Activated naive CD8-positive, alpha-beta T cell treated with anti-CD3 and anti-CD28 coated beads, Interleukin-2, amount 10 ng/mL, durations not matched to agents 7 days and 5 days (primary cell): ENCODE measurements around the gene BCAS3. TPM values are rescaled to one million over a fixed set of nuclear protein-coding genes. Genes with fewer than 3 reads are reported as not detected.

Experiments used
- ATAC-seq: fragments of 150-1000 bp; cut with Tn5 transposase; one replicate; pipeline ENCODE4 v1.10.0; 2021; ENCODE audit warnings: low read depth, moderate library complexity
- POLR2A ChIA-PET: fragments of 350-600 bp; sonication (Branson Sonifier 250); formaldehyde crosslinking; loops from one replicate; lab custom pipeline; 2021; ENCODE audit warnings: antibody characterized with exemption; lab: Charles Lee
- DNase-seq: peaks from one replicate; pipeline ENCODE4 v3.0.0; 2021
- H3K27ac Mint-ChIP-seq: one replicate; pipeline ENCODE4 v1.8.0; 2022; ENCODE audit warnings: mild to moderate bottlenecking, mixed read lengths
- H3K27me3 Mint-ChIP-seq: one replicate; pipeline ENCODE4 v1.8.0; 2022; ENCODE audit warnings: mild to moderate bottlenecking, moderate library complexity, mixed read lengths
- H3K36me3 Mint-ChIP-seq: one replicate; pipeline ENCODE4 v1.8.0; 2021; ENCODE audit warnings: mild to moderate bottlenecking, mixed read lengths
- H3K4me1 Mint-ChIP-seq: one replicate; pipeline ENCODE4 v1.8.0; 2021; ENCODE audit warnings: mixed read lengths
- H3K4me3 Mint-ChIP-seq: one replicate; pipeline ENCODE4 v1.8.0; 2022; ENCODE audit warnings: mild to moderate bottlenecking, moderate library complexity, mixed read lengths
- H3K9me3 Mint-ChIP-seq: one replicate; pipeline ENCODE4 v1.8.0; 2021; ENCODE audit warnings: mixed read lengths
- total RNA-seq, 2 experiments: library from RNA; stranded (reverse); gene quantifications; one replicate each; pipeline ENCODE4 v1.2.3, GENCODE V29; 2021

The BCAS3 gene
- total RNA-seq, 2 experiments from 2014 or later, result 21.6 to 27.3 TPM

DNA sequence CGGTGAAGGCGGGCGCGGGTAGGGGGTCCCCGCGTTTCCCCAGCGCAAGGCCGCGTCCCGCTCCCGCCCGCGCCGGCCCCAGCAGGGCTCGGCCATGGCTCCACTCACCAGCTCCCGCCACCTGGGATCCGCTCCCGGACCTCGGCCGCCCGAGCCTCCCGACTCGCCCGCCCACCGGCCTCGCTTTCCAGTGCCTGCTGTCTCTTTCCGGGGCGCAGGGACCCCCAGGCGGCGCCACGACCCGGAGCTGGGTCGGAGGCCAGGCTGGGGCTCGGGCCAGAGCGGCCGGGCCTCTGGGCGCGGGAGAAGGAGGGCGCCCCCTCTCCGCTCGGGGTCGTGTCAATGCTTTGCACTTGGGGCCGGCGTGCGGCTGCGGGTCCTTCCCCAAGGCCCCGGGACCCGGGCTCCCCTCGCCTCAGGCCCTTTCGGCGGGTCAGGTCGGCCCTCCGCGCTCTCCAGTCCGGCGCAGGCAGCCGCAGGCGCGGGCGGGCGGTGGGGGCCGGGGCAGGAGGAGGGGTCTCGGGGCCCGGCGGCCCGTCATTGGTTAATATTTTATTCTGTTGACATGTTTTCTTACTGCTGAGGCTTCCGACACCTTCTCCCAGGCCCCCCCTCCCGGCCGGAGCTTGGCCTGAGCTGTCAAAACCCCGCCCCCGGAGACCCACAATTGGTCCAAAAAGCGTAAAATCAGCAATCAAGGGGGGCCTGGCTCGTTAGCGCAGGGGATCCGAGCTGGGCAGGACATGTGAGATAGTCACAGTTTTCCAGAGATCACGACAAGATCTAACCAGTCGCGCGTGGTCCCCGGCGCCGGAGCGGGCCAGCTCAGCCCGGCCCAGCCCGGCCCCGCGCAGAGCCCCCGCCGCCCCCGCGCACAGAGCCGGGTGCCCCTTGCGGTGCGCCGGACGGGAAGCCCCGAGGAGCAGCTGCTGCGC, 721.7 kb downstream of the BCAS3 start, which contains the start of gene TBX2:
TSS of gene TBX2 (plus strand) at position 713 of the 935 bp plus-strand sequence. CDS start 334 bp downstream, outside the sequence.
- H3K36me3 Mint-ChIP-seq, result no peaks in the 10 kb centered on the region
- H3K4me1 Mint-ChIP-seq, result peaks cover 29% of the 10 kb centered on the region
- H3K27me3 Mint-ChIP-seq, result peaks cover 68% of the 10 kb centered on the region
- peak within 1 kb of the TSS; percentile 60 for H3K27ac Mint-ChIP-seq
- no peak for DNase-seq
- POLR2A ChIA-PET, result no interaction called here
- ATAC-seq, result no peak
- peak within 1 kb of the TSS; percentile 60 for H3K4me3 Mint-ChIP-seq
- H3K9me3 Mint-ChIP-seq, result no peaks in the 10 kb centered on the region

DNA sequence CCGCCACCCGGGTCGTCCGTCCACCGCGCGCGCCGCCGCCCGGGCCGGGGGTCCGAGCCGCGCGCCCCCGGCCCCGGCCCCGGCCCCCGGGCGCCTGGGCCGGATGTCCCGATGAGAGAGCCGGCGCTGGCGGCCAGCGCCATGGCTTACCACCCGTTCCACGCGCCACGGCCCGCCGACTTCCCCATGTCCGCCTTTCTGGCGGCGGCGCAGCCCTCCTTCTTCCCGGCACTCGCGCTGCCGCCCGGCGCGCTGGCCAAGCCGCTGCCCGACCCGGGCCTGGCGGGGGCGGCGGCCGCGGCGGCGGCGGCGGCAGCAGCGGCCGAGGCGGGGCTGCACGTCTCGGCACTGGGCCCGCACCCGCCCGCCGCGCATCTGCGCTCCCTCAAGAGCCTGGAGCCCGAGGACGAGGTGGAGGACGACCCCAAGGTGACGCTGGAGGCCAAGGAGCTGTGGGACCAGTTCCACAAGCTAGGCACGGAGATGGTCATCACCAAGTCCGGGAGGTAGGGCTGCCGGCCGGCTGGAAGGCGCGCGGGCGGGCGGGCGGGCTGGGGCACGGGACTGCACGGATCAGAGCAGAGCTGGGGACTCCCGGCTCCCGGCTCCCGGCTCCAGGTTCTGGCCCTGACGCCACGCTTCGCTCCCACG, 722.5 kb downstream of the BCAS3 start:
- Mint-ChIP-seq H3K27ac (no peak overlapping the region), H3K27me3 (peaks cover 66% of the 10 kb centered on the region), H3K9me3 (no peaks in the 10 kb centered on the region), H3K4me3 (peak overlapping the region; percentile 51), H3K36me3 (no peaks in the 10 kb centered on the region), H3K4me1 (peaks cover 29% of the 10 kb centered on the region)
- ATAC-seq (no peak), DNase-seq (no peak)
- POLR2A ChIA-PET, result no interaction called here

DNA sequence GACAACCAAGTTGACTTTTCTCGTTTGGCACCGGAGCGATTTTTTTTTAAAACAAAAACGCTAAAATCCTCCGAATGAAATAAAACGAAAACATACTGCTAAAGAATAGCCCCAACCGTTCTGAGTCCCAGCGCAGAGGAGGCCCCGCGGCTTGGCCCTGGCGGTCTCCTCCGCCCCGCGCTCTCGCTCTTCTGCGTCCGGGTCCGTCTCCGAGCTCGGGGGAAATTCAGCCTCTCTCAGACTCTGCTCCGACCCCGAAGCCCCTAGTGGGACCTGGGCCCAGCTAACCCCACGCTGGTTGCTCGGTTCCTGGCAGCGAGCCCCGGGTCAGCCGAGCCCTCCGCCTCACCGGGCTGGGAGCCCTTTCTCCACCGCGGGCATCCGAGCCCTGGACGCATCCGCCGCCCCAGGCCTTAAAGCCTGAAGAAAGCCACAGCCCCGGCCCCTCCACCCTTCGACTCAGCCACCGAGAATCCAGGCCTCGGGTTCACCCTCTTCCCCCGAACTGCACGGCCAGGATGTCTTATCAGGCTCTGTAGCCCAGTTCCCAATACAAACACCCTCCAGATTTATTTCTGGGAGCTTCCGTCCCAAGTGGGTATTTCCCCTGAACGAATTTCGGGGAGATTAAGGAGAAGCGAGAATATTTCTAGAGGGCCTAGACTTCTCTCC, 723.2 kb downstream of the BCAS3 start:
- ATAC-seq (no peak), DNase-seq (no peak)
- peak overlapping the region; percentile 51 for H3K4me3 Mint-ChIP-seq
- H3K4me1 Mint-ChIP-seq, result peaks cover 27% of the 10 kb centered on the region
- no peaks in the 10 kb centered on the region for H3K36me3 Mint-ChIP-seq
- POLR2A ChIA-PET, result no interaction called here
- H3K27ac Mint-ChIP-seq, result no peak overlapping the region
- peaks cover 60% of the 10 kb centered on the region for H3K27me3 Mint-ChIP-seq
- no peaks in the 10 kb centered on the region for H3K9me3 Mint-ChIP-seq

DNA sequence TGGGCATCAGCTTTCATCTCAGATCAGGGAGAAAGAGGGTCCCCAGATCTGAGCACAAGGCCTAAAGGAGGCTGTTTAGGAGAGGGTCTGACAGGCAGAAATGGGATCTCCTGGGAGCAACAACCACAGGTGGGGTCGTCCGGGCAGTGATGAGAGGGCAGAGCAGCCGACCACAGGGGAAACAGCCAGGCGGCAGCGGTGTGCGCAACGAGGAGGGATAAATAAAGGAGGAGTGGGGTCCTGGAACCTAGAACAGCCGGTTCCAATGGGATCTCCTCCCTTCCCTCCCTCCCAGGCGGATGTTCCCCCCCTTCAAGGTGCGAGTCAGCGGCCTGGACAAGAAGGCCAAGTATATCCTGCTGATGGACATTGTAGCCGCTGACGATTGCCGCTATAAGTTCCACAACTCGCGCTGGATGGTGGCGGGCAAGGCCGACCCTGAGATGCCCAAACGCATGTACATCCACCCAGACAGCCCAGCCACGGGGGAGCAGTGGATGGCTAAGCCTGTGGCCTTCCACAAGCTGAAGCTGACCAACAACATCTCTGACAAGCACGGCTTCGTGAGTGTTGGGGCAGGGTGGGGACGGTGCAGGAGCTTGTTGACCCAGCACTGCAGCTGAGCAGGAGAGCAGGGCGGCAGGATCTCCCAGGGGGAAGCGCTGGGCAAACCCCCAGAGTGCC, 723.9 kb downstream of the BCAS3 start:
- POLR2A ChIA-PET, result no interaction called here
- no peak for ATAC-seq
- peaks cover 27% of the 10 kb centered on the region for H3K4me1 Mint-ChIP-seq
- no peak overlapping the region for H3K27ac Mint-ChIP-seq
- H3K9me3 Mint-ChIP-seq, result no peaks in the 10 kb centered on the region
- DNase-seq, result no peak
- no peaks in the 10 kb centered on the region for H3K36me3 Mint-ChIP-seq
- no peak overlapping the region for H3K4me3 Mint-ChIP-seq
- peaks cover 65% of the 10 kb centered on the region for H3K27me3 Mint-ChIP-seq

DNA sequence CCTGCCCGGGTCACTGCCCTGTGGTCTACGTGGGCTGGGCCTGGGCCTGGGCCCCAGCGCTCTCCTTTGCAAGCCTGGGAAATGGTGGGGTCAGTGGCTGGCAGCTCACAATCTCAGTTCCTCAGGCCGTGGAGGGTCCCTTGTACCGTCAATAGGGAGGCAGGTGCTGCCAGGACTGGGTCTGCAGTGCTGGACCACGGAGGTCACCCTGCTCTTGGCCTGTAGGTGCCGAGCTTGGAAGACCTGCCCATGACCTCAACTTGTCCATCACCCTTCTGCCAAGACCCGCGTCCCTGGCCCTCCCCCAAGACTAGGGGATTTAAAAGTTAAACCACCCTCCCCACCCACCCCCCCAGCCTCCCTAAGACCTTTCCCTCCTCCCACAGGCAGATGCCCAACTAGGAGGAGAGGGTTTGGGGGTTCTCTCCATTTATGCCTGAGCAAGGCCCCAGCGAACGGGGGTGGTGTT, 724.5 kb downstream of the BCAS3 start:
- H3K36me3 Mint-ChIP-seq, result no peaks in the 10 kb centered on the region
- POLR2A ChIA-PET, result no interaction called here
- no peak for ATAC-seq
- H3K9me3 Mint-ChIP-seq, result no peaks in the 10 kb centered on the region
- DNase-seq, result no peak
- peaks cover 27% of the 10 kb centered on the region for H3K4me1 Mint-ChIP-seq
- no peak overlapping the region for H3K27ac Mint-ChIP-seq
- peak overlapping the region; percentile 61 for H3K4me3 Mint-ChIP-seq
- peaks cover 71% of the 10 kb centered on the region for H3K27me3 Mint-ChIP-seq

DNA sequence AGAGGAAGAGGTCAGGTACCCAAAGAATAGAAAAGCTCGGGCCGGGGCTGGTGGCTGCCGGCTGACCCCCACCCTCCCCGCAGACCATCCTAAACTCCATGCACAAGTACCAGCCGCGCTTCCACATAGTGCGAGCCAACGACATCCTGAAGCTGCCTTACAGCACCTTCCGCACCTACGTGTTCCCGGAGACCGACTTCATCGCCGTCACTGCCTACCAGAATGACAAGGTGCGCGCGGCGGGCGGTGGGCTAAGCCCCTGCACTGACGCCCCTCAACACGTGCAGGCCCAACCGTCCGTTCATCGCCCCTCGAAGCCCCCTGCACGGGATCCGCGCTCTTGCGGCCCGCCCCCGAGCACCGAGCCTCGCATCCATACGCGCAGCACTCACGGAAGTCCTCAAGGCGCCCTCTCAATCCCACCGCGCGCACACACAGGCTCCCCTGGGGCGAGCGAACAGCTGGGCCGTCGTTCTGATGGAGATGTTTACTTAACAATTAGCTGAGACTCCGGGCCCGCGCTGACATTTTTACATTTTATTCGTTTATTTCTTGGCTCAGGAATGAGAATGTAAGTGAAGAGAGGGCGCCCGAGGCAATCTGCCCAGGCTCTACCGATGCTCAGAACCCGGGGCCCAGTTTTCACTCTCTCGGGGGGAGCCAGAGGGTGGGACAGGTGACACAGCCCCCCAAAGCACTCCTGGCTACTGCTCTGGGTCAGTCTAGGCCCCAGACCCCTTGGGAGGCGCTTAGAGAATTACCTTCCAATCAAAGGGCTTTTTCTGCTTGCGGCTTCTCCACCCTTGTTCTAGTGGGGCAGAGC, 725.5 kb downstream of the BCAS3 start:
- Mint-ChIP-seq H3K4me3 (peak overlapping the region; percentile 61), H3K36me3 (no peaks in the 10 kb centered on the region), H3K4me1 (peaks cover 22% of the 10 kb centered on the region), H3K27ac (peak overlapping the region; percentile 23), H3K9me3 (no peaks in the 10 kb centered on the region), H3K27me3 (peaks cover 74% of the 10 kb centered on the region)
- POLR2A ChIA-PET, result no interaction called here
- ATAC-seq (no peak), DNase-seq (no peak)

DNA sequence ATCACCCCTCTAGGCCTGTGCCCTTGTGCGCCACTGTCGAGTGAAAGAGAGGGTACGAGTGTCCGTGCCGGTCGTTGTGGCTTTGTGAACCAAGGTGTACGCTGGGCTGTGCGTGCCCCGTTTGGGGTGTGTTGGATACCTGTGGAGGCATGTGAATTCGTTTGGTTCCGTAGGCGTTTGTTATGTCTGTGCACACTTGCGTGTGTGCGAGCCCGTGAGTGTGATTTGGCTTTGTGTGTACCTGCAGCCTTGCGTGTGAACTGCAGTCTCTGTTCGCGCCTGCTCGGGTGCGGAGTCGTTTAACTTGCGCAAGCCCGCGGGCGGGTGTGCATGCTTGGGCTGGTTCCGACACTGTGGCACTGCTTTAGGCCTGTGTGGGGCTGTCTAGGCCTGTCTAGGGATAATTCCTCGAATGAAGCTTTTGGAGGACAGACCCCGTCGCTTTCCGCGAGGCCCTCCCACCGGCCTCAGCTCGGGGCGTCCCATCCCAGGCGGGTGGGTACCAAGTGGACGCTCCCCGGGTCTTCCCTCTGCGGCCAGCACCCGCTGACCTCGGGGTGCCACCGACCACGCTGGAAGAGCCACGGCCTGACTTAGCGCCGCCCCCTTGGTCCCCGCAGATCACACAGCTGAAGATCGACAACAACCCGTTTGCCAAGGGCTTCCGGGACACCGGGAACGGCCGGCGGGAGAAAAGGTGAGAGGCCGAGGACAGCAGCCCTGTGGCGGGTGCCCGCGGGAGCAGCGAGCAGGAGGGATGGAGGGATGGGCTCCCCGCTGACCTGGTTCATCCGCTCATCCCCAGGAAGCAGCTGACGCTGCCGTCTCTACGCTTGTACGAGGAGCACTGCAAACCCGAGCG, 726.4 kb downstream of the BCAS3 start:
- DNase-seq (no peak), ATAC-seq (no peak)
- H3K9me3 Mint-ChIP-seq, result no peaks in the 10 kb centered on the region
- H3K27ac Mint-ChIP-seq, result no peak overlapping the region
- POLR2A ChIA-PET, result no interaction called here
- no peaks in the 10 kb centered on the region for H3K36me3 Mint-ChIP-seq
- H3K27me3 Mint-ChIP-seq, result peaks cover 75% of the 10 kb centered on the region
- H3K4me3 Mint-ChIP-seq, result peak overlapping the region; percentile 61
- H3K4me1 Mint-ChIP-seq, result peaks cover 20% of the 10 kb centered on the region

DNA sequence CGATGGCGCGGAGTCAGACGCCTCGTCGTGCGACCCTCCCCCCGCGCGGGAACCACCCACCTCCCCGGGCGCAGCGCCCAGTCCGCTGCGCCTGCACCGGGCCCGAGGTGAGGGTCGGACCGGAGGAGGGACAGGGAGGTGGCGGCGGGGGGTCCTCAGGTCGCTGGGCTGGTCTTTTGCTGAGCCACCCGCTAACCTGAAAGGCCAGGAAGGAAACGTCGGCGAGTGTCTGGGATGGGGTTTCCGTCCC, 726.9 kb downstream of the BCAS3 start:
- no peak overlapping the region for H3K27ac Mint-ChIP-seq
- POLR2A ChIA-PET, result no interaction called here
- H3K9me3 Mint-ChIP-seq, result no peaks in the 10 kb centered on the region

DNA sequence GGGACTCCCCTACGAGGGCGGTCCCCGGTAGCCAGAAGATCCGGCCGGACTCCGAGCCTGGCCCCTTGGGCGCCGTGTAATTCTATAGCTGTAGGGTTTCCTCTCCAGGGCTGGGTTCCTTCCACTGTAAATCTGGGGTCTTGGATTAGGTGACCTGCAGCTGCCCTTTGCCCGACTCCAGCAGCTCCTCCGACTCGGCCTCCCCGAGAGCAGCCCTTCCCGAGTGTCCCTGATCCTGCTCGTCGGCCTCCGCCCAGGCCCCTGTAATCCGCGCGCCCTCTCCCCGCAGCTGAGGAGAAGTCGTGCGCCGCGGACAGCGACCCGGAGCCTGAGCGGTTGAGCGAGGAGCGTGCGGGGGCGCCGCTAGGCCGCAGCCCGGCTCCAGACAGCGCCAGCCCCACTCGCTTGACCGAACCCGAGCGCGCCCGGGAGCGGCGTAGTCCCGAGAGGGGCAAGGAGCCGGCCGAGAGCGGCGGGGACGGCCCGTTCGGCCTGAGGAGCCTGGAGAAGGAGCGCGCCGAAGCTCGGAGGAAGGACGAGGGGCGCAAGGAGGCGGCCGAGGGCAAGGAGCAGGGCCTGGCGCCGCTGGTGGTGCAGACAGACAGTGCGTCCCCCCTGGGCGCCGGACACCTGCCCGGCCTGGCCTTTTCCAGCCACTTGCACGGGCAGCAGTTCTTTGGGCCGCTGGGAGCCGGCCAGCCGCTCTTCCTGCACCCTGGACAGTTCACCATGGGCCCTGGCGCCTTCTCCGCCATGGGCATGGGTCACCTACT, 727.4 kb downstream of the BCAS3 start:
- DNase-seq, result no peak
- Mint-ChIP-seq H3K9me3 (no peaks in the 10 kb centered on the region), H3K27me3 (peaks cover 79% of the 10 kb centered on the region), H3K4me3 (no peak overlapping the region), H3K27ac (no peak overlapping the region), H3K4me1 (peaks cover 23% of the 10 kb centered on the region), H3K36me3 (no peaks in the 10 kb centered on the region)
- no peak for ATAC-seq
- POLR2A ChIA-PET, result no interaction called here

More for the DNA sequence above, 726.9 kb downstream of the BCAS3 start:
- Mint-ChIP-seq H3K27me3 (peaks cover 76% of the 10 kb centered on the region), H3K36me3 (no peaks in the 10 kb centered on the region), H3K4me1 (peaks cover 20% of the 10 kb centered on the region), H3K4me3 (no peak overlapping the region)
- ATAC-seq (no peak), DNase-seq (no peak)

DNA sequence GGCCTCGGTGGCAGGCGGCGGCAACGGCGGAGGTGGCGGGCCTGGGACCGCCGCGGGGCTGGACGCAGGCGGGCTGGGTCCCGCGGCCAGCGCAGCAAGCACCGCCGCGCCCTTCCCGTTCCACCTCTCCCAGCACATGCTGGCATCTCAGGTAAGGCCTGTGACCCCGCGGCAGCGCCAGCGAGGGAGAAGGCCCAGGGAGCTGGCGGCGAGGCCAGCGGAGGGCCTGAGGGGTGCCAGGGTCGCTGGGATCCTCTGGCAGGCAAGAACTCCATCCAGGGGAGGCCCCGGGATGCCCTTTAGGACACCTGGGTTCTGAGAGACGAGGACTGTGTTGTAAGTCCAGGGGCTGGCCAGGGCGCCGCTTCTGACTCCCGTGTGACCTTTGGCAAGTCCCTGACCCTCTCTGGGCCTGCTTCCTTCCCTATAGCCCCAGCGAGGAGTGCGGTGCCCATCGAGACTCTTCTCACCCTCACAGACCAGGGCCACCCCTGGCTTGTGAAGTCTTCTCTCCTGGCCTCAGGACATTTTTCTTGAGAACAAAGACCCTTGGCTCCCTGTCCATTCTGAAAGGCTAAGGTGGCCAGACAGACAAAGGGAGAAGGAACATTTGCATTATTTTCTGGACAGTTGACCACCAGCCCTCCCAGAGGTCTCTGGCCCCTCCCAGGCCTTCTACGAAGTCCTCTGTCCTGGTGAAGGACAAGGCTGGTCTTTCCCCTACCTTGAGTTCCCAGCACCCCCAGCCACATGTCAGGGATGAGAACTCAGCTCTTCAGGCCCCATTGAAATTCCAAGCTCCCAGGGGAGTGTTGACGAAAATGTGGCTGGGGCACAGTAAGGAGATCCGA, 728.3 kb downstream of the BCAS3 start:
- peaks cover 82% of the 10 kb centered on the region for H3K27me3 Mint-ChIP-seq

DNA sequence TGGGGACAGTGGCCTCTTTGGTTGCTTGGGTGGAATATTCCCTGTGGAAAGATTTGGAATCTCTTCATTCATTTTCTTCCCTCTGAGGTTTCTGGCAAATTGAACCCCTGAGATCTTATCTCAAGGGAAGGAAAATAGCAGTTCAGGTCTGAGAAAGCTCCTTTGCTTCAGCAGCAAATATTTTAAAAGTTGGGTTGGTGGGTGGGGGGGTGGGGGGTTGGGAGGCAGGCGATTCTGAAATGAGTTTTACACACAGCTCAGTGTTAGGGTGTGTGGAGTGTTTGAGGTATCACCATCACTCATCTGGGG, 728.8 kb downstream of the BCAS3 start:
- DNase-seq (no peak), ATAC-seq (no peak)
- Mint-ChIP-seq H3K4me3 (no peak overlapping the region), H3K4me1 (peaks cover 29% of the 10 kb centered on the region), H3K9me3 (no peaks in the 10 kb centered on the region), H3K27me3 (peaks cover 79% of the 10 kb centered on the region), H3K27ac (no peak overlapping the region), H3K36me3 (no peaks in the 10 kb centered on the region)
- POLR2A ChIA-PET, result no interaction called here

More for the DNA sequence above, 728.3 kb downstream of the BCAS3 start:
- Mint-ChIP-seq H3K4me1 (peaks cover 29% of the 10 kb centered on the region), H3K9me3 (no peaks in the 10 kb centered on the region), H3K4me3 (no peak overlapping the region), H3K27ac (no peak overlapping the region), H3K36me3 (no peaks in the 10 kb centered on the region)
- DNase-seq (no peak), ATAC-seq (no peak)
- POLR2A ChIA-PET, result no interaction called here
